HG03571 (cell line): ENCODE measurements around the gene PMVK.

Source experiments
- ATAC-seq: cut with Tn5 transposase; IDR thresholded peaks from one replicate; pipeline ENCODE4 v1.9.1; 2021; ENCODE audit not compliant: unreplicated experiment

Gene PMVK

DNA sequence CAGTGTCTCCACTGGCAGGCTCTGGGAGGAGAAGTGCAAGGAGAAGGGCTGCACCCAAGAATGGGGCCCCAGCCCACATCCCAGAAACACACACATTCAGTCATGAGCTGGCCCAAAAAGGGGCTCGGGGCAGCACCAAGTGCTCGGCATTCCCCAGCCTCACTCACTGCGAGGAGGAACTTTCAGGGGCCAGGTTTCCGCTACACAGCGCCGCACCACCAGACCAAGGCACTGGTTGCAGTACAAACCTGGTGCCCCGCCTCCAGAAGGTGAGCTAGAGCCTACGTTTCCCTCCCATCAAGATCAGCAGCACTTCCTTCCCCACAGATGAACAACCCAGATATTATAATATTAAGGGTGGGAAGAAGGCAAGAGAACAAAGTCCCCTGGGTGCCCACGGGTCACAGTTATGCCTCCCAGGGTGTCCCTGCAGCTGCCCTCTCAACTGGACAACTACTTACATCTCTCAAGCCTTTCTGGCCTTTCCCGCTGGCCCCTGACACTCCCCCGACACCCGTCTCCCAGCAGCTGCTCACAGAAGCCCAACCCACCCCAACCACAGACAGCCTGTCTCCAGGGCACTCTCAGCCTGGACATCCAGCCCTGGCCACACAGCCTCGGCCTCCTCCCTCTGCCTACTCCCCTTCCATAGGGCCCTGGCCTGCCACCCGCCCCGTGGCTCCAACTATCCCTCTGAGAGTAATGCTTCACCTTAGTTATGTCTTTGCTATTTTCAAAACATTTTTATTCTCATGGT, 15.6 kb upstream of the PMVK start:
- ATAC-seq = no peak

DNA sequence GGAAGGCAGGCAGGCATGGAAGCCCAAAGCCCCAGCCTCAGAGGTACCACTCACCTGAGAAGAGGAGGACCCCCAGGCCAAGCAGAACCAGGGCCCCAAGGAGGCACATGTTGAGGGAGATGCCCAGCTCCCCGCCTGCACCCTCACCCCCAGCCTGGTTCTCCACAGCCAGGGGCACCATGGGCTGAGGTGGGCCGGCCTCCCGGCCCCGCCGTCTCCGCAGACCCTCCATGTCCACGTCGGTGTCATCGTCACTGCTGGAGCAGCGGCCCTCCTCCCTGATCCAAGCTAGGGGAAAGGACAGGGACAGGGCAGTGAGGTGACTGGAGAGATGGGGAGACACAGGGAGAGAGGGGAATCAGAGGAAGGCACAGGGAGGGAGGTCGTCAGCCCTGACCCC, 11.6 kb upstream of the PMVK start:
- ATAC-seq = no peak

DNA sequence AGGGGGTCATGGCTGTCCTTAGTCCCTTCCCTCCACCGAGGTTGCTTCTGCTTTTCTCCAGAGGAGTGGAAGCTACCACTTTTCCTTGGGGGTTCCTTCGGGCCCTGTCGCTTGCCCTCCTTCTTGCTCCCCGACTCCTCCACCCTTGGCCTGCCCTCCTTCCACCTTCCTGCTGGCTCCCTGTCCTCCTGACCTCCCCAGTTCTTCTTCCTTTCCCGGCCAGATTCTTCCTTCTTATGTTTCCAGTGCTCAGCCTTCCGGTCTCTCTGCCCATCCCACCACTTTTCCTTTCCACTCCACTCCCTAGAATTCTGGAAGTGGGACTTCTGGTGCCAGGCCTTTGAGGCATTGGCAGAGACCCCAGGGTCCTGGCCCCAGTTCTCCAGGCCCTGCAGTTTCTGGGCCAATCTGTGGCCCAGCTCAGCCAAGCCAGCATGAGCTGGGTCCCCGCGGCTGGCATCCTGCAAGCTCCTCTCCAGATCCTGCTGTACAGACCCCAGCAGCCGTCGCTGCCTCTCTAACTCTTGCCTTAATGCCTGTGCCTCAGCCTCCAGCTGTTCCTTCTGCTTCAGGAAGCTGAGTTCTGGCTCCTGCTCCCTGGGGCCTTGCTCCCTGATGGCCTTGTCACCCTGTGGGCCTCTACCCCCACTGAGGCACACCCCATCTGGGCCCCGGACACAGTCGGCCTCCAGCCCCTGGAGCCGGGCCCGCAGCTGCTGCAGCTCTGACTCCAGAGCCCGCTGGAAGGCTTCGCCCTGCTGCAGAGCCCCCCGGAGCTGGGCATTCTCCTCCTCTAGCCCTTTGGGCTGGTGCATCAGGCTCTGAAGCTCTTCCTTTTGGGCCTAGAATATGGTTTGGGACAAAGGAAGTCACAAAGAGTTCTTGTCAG, 9.7 kb upstream of the PMVK start:
- no peak for ATAC-seq

DNA sequence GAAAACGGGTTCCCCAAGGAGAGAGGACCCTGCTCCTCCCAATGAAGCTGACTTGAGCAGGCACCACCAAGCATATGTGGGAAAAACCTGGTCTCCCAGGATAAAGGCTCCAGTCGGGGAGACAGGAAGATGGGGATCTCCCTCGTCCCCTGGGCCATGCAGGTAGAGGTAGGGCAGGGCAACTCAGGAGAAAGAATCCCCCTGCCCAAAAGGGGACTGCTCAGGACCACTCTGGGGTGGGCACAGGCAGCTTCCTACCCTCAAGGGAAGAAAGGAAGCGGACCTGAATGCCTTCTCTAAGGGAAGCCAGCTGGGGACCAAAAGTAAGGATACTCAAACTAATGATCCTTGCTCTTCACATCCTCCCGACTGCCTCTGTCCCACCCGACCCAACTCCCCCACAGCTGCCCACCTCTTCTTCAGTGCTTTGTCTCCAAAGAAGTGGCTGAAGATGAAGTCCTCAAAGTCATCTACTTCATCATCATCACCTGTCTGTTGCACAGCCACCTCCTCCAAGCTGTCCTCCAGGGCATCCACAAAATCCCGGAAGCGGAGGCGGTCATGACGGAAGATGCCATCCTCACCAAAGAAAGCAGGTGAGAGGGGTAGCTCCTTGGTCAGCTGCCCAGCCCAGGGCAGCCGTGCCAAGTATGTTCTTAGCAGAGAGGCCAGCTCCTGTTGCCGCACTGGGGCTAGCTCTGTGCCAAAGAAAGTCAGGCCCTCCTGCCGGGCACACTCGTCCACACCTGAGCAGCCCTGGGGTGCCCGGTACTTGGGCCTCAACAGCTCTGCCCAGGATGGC, 8.8 kb upstream of the PMVK start:
- no peak for ATAC-seq

DNA sequence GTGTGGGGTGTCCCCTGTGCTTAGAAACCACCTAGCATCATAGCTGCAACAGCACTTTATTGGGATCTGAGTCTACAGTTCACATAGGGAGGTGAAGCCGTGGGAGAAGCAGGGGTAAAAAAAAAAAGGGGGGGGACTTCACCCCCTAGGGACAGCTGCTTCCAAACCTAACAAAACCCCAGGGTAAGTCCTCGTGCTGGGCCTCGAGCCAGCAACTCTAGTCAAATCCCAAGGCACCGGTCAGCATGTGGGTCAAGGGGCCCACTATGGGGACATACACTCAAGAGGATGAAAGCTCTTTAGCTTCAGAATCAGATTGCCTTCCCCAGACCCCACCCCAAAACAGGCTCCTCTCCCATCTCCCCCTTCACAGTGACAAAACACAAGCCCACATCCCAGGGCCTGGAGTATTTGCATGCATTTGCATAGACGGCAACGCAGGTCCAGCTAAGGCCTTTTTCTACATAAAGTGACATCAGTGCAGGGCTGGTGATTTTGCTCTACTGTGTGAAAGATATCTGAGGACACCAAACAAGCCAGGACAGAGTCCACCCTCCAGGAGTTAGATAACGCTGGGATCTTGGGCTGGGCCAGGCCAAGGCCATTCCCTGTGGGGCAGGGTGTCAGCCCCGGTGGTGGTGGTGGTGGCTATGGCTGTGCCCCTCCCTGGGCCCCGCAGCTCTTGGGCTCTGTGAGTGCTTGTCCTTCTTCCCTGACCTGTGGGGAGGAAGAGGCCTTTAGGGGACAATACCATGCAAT, 8.1 kb upstream of the PMVK start:
- no peak for ATAC-seq

DNA sequence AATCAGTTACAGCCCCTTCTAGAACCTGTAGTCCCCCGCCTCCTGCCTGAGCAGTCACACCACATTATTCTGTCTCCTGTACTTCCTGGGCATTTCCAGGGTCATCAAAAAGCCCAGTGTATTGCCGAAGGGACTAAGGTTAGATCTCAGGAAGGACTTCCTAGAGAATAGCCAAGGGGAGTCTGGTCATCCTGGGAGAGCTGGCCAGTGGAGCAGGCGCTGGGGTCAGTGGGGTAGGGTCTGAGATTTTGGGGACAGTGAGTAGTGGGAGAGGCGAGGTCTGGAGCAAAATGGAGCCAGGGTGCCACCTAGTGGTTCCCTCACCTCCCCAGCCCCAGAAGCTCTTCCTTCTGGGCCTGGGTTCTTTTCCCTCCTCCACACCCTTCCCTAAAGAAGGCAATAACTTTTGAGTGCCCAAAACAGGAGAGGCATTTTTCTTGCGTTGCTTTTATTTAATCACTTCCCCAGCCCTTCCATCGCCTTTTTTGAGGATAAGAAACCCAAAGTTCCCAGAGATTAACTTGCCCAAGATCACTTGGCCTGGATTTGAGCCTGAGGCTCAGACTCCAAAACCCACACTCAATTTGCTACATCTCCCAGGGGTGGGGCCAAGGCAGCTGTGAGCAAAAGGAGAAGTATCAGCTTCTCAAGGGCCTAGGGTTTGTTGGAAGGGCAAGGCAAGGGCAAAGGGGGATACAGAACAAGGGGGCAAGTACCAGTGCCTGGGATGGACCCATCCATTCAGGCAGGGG, 7.3 kb upstream of the PMVK start:
- no peak for ATAC-seq

DNA sequence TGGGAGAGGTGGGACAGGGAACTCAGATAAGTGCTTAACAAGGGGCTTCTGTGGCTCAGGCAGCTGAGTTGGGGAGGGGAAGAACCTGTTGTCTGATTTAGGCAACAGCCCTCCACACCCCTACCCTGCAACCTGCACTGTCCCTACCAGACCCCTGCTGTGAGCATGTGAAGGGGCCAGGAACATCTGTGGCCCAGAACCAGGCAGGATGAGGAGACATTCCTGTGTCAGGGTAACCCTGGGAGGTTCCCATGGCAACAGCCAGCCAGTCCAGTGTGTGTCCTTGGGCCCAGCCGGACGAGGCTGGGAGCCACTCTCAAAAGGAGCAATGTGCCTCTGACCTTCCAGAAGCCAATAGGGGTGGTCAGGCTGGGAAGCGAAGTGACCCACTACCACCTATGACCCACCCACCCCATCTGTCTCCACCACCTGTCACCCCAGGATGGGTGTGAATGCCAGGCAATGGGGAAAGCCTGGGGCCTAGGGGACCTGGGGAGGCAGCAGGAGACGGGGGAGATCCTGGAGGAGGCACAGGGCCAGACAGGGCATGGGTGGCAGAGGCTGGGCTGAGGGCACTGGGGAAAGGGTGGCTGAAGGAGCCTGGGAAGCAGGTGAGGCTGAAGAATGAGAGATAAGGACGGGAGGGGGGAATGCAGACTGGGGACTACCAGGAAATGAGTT, 5.0 kb upstream of the PMVK start:
- ATAC-seq = no peak

DNA sequence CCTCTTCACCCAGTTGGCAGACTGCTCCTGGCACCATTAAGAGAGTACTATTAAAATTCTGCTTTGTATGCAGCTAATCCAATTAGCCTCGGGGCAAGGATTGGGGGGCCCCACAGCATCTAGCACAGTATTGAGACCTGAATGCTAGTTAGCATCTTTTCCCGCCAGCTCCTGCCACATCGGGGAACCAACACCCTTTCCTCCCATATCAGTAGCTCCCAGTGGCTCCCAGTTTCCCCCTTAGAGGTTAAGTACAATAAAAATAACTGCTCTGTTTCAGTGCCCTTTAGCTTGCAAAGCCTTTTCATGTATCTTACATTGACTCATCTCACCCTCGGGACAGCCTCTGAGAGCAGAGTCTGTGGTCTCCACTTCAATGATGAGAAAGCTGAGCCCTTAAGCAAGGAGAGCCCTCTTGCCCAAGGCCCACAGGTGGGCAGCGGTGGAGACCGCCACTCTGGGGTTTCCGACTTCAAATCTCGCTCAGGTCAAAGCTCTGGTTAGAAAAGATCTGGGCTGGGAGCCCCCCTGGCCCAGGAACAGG, 4.2 kb upstream of the PMVK start:
- ATAC-seq = no peak

DNA sequence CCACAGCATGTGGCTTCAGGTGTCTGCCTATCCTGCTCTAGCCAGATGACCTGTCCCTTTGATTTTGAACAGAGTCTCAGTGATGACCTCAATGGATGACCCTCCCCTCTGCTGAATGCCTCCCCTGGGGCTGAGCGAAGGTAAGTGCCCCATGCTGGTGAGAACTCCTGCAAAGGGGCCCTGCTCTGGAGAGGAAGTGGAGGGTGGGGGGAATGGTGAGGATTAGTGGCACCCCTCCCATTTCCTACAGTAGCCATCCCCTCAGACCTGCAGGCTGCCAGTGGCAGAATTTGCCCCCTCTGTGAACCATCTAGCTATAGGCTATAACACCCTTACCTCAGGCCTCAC, 3.7 kb upstream of the PMVK start:
- ATAC-seq = no peak

DNA sequence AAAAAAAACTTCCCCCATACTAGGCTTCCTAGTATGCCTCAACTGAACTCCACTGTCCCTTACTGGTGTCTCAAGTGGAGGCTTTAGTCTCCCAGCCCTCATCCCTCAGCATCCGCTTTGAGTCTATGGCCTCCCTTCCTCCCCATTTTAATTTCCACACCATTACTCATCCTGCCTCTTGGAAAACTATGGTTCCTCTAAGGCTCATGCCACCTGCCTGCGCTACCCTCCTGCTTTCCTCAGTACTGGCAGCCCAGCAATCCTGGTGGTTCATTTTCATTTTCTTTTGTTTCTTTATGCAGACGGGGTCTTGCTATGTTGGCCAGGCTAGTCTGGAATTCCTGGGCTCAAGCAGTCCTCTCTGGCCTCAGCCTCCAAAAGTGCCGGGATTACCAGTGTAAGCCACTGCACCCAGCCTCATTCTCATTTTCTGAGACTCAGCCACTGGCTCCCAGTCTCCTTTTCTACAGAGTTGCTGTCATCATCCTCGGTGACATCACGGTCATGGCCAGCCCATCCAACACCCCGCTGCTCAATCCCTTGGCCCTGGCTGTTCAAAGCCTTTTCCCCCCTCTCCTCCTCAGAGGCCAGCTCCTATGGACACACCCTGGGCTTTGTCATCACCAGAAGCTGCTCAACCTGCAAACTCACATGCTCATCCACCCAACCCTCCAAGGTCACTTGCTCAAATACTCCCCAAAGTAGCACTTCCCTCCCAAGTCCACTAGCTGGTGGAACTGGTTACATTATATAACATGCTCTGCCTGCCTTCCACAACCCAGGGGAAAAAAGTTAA, 2.3 kb upstream of the PMVK start:
- no peak for ATAC-seq

DNA sequence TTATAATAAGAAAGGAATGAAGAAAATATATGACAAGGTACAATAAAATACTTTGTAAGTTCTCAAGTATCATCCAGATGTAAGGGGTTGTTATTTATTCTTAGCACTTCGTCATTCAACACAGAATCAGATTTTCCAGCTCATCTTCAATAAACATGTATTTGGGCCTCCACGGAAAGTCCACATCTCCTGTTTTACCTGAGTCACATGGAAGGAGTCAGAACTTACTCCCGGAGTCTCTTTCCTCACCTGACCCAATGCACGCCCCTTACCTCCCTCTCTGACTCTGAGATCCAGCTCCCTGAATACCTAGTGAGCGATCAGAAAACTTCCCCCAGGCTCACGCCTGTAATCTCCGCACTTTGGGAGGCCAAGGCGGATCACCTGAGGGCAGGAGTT, 1.5 kb upstream of the PMVK start:
- no peak for ATAC-seq

DNA sequence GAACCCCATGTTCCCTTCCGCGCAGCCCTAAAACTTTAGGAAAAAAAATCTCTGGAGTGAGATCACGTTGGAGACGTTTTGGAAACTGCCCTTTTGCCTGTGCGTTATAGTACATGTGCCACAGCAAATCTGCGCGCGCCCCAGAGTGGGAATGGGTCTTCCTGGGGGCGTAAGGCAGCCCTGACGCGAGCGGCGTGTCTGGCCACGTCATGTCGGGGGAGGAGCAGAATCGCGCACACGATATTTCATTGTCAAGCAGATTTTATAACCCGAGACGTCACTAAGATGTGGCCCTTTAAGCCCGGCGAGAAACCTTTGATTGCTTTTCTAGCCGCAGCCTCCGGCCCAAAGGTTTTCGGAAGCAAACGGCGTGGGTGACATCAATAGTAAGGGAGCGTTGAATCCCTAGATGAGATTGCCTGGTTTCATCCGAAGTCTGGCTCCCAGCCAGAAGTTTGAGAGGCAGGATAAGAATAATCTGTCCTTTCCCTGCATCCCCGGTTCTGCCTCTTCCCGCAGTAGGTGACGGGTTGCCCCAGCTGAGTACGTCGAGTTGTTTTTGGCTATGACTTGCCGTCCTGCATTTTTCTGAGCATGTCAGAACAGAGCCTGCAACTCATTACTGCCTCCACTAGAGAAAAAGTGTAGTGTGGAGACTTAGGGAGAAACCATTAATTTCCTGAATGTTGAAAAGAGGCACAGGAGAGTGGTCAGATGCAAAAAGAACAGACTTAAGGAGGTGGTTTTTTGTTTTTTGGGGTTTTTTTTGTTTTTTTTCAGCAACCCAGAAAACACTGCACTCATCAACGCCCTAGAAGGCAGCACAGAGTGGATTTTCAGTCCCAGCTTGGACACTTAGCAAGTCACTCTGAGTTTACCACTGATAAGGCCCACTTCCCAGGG, 817 bp upstream of the PMVK start:
- peak; percentile 53 for ATAC-seq

DNA sequence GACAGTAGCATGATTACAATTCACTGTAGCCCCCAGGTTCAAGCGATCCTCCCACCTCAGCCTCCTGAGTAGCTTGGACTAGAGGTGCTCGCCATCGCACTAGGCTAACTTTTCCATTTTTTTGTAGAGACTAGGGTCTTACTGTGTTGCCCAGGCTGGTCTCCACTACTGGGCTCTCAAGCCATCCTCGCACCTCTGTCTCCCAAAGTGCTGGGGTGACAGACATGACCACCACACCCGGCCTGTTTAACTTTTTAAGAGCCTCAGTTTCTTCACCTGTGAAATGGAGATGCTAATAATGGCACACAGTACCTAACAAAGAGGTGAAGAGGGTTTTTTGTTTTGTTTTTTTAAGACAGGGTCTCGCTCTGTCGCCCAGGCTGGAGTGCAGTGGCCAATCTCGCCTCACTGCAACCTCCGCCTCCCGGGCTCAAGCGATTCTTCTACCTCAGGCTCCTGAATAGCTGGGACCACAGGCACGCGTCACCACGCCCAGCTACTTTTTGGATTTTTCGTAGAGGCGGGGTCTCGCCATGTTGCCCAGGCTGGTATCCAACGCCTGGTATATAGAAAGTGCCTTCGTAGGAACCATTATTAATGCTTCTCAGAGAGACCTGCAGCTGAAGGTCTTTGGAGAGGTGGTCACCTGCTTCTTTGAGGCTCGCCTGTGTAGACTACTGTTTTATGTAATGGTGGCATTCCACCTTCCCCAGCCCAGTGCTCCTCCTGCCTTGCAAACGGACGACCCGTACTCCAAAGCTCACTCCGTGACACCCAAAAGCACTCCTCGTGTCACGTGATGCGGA, 567 bp downstream of the PMVK start:
- ATAC-seq = no peak

DNA sequence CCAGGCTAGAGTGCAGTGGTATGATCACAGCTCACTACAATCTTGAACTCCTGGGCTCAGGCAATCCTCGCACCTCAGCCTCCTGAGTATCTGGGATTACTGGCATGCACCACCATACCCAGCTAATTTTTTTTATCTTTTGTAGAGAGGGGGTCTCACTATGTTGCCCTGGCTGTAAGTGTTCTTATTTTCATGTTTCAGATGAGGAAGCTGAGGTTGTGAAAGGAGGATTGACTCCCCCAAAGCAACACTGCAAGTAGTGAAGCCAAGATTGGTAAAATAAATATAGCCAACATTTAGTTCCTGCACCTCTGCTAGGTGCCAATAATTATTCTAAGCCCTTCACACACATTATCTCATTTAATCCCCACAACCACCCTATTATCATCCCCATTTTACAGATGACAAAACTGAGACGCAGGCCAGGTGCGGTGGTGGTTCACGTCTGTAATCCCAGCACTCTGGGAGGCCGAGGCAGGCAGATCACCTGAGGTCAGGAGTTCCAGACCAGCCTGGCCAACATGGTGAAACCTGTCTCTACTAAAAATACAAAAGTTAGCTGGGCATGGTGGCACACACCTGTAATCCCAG, 2.1 kb downstream of the PMVK start:
- no peak for ATAC-seq

DNA sequence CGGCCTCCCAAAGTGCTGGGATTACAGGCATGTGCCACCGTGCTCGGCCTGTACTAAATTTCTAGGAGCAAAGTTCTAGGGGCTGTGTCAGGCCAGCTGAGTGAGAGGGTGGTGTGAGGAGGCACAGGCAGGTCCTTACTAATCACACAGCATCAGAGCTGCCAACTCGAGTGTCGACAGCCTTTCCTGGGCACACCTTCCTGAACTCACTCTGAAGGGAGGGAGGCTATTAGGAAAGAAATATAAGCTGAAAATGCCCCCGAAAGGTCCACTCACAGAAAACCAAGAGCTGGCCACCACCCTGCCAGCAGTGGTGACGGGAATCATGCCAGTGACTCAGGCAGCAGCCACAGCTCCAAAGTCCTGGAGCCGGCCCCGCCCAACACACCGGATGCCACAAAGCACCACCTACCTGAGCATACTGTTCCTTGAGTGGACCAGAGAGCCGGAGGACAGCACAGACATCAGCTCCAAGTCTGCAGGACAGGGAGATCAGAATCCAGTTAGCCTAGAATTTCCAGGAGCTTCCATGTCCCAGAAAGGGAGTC, 4.5 kb downstream of the PMVK start:
- ATAC-seq = no peak

DNA sequence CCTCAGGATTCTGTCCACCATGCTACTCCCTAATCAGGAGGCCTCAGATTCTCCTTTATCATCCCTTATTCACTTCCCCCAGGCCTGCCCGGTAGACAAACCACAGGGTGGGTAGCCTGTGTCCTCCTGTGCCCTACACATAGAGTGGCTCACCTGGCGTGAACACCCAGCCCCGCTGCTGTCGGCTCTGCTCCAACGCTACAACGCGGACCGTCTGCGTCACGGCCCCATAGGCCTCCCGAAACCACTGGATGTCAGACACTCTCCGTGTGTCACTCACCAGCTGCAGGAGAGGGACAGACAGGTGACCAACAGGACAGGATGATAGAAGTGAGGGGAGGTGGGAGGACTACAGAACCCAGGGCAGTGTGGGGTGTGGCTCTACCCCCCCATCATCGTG, 10.3 kb downstream of the PMVK start:
- no peak for ATAC-seq
